ENCODE results near the gene IMPA2.

DNA sequence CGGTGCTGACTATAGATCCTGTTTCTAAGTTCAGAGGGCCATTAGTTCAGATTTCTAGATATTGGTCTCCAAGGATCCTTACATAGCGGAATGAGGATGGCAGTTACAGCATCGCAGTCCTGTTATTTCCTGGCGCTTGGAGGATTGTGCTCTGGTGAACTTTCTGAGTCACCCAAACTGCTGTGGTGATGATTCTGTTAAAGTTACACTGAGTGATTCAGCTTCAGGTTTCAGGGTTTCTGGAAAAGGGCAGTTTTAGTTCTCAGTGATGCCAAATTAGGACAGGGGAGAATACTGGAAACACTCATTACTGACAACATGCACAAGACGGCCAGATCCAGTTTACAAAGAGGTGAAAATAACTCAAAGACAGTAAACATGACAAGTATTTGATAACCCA is 60.3 kb downstream of the IMPA2 start:
- TF ChIP-seq, protein P1, sequence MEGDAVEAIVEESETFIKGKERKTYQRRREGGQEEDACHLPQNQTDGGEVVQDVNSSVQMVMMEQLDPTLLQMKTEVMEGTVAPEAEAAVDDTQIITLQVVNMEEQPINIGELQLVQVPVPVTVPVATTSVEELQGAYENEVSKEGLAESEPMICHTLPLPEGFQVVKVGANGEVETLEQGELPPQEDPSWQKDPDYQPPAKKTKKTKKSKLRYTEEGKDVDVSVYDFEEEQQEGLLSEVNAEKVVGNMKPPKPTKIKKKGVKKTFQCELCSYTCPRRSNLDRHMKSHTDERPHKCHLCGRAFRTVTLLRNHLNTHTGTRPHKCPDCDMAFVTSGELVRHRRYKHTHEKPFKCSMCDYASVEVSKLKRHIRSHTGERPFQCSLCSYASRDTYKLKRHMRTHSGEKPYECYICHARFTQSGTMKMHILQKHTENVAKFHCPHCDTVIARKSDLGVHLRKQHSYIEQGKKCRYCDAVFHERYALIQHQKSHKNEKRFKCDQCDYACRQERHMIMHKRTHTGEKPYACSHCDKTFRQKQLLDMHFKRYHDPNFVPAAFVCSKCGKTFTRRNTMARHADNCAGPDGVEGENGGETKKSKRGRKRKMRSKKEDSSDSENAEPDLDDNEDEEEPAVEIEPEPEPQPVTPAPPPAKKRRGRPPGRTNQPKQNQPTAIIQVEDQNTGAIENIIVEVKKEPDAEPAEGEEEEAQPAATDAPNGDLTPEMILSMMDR (optimal IDR thresholded peaks at IDR 0.05 in 1 of 3, IDR thresholded peaks at IDR 0.05 in 1 of 3, conservative IDR thresholded peaks at IDR 0.05 in 1 of 3; ENCODE audit: extremely low read depth in 1 of 3, insufficient read depth in 2 of 3, low read length in 3 of 3) = no peak
- TF ChIP-seq EZH2 (IDR thresholded peaks at IDR 0.05; ENCODE audit: low read length) = no peak

Measured in keratinocyte (primary cell).